ENCODE data around the gene EHMT1. TPM values are rescaled to one million over a fixed set of nuclear protein-coding genes. Genes with fewer than 3 reads are reported as not detected.
"Not testable (repeated sequence)": the region's sequence is repeated elsewhere in the genome, so short reads cannot be mapped to it uniquely, and the experiment has no call there.

The EHMT1 gene
- total RNA-seq, 4 donors from 2014 or later, result 71.6 to 78.2 (median 74.2) TPM

DNA sequence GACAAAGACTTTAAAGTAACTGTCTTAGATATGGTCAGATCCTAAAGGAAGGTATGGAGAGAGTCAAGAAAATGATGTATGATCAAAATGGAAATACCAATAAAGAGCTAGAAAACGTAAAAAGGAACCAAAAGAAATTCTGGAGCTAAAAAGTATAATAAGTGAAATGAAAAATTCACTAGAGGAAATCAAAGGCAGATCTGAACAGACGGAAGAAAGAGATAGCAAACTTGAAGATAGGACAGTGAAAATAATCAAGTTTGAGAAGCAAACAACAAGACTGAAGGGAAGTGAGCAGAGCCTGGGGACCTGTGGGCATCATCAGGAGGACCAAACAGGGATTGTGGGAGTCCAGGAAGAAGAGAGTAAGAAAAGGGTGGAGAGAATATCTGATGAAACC is 115.4 kb downstream of the EHMT1 start:
- DNase-seq (ENCODE audit: extremely low spot score), result no peak
- Histone ChIP-seq H3K36me3 (peaks cover 0 to 58% (median 46%) of the 10 kb centered on the region in 4 donors), H3K27ac (replicated peaks in 1 of 4) (no peak overlapping the region), H3K27me3 (no peaks in the 10 kb centered on the region), H3K4me1 (peaks cover 0 to under 1% (median 0%) of the 10 kb centered on the region in 4 donors), H3K9me3 (no peaks in the 10 kb centered on the region), H3K4me3 (no peak overlapping the region)
- WGBS, result 94% methylated on average over 2 of the region's 2 CpGs
- TF ChIP-seq POLR2AphosphoS5 (IDR thresholded peaks at IDR 0.05), result no peak
- no peak for TF ChIP-seq EP300 (IDR thresholded peaks at IDR 0.05)
- TF ChIP-seq POLR2A (IDR thresholded peaks at IDR 0.05; ENCODE audit: low read depth), result no peak
- TF ChIP-seq, protein P1, sequence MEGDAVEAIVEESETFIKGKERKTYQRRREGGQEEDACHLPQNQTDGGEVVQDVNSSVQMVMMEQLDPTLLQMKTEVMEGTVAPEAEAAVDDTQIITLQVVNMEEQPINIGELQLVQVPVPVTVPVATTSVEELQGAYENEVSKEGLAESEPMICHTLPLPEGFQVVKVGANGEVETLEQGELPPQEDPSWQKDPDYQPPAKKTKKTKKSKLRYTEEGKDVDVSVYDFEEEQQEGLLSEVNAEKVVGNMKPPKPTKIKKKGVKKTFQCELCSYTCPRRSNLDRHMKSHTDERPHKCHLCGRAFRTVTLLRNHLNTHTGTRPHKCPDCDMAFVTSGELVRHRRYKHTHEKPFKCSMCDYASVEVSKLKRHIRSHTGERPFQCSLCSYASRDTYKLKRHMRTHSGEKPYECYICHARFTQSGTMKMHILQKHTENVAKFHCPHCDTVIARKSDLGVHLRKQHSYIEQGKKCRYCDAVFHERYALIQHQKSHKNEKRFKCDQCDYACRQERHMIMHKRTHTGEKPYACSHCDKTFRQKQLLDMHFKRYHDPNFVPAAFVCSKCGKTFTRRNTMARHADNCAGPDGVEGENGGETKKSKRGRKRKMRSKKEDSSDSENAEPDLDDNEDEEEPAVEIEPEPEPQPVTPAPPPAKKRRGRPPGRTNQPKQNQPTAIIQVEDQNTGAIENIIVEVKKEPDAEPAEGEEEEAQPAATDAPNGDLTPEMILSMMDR (IDR thresholded peaks at IDR 0.05), result no peak
- intact Hi-C loops (cut with DNase I), result no loop called here

DNA sequence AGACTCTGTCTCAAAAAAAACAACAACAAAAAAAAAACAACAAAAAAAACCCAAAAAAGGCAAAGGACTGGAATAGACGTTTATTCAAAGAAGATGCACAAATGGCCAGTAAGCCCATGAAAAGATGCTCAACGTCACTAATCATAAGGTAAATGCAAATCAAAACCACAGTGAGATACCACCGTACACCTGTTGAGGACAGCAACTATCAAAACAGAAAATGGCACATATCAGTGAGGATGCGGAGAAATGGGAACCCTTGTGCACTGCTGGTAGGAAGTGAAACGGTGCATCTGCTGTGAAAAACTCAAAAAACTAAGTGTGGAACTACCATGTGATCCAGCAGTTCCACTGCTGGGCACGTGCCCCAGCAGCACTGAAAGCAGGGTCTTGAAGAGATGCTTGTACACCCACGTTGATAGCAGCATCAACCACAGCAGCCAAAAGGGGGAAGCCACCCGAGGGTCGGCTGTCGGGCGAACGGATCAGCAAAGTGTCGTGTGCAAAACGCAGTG is 119.4 kb downstream of the EHMT1 start:
- 76% methylated on average over 7 of the region's 14 CpGs for WGBS
- DNase-seq (ENCODE audit: extremely low spot score); intact Hi-C loops (cut with DNase I); H3K27me3 ChIP-seq; H3K9me3 ChIP-seq; H3K27ac ChIP-seq (replicated peaks in 1 of 4); H3K4me3 ChIP-seq: not testable (repeated sequence)
- H3K4me1 ChIP-seq, result peaks cover 9 to 17% (median 15%) of the 10 kb centered on the region in 4 donors
- H3K36me3 ChIP-seq, result peaks cover 0 to 24% (median 15%) of the 10 kb centered on the region in 4 donors

DNA sequence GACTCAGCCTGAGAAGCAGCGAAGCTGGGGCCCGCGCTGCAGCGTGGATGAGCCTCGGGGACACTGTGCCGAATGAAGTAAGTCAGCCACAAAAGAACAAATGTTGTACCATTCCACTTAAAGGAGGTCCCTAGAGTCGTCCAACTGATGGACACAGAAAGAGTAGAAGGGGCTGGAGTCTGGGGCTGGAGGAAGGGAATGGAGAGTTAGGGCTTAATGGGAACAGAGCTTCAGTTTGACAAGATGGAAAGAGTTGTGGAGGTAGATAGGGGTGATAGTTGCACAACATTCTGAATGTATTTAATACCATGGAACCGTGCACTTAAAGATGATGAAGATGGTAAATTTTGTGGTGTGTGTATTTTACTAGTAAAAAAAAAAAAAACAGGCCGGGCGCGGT is 119.9 kb downstream of the EHMT1 start:
- Histone ChIP-seq H3K27me3 (no peaks in the 10 kb centered on the region), H3K27ac (replicated peaks in 1 of 4) (no peak overlapping the region), H3K4me3 (no peak overlapping the region), H3K36me3 (peaks cover 3 to 24% (median 15%) of the 10 kb centered on the region in 4 donors), H3K4me1 (peaks cover 9 to 17% (median 15%) of the 10 kb centered on the region in 4 donors), H3K9me3 (no peaks in the 10 kb centered on the region)
- intact Hi-C loops (cut with DNase I), result no loop called here
- no peak for TF ChIP-seq POLR2AphosphoS5 (IDR thresholded peaks at IDR 0.05)
- TF ChIP-seq POLR2A (IDR thresholded peaks at IDR 0.05; ENCODE audit: low read depth), result no peak
- no peak for TF ChIP-seq EP300 (IDR thresholded peaks at IDR 0.05)
- TF ChIP-seq, protein P1 (IDR thresholded peaks at IDR 0.05), result no peak
- 98% methylated on average over 10 of the region's 11 CpGs for WGBS
- DNase-seq (ENCODE audit: extremely low spot score), result no peak

DNA sequence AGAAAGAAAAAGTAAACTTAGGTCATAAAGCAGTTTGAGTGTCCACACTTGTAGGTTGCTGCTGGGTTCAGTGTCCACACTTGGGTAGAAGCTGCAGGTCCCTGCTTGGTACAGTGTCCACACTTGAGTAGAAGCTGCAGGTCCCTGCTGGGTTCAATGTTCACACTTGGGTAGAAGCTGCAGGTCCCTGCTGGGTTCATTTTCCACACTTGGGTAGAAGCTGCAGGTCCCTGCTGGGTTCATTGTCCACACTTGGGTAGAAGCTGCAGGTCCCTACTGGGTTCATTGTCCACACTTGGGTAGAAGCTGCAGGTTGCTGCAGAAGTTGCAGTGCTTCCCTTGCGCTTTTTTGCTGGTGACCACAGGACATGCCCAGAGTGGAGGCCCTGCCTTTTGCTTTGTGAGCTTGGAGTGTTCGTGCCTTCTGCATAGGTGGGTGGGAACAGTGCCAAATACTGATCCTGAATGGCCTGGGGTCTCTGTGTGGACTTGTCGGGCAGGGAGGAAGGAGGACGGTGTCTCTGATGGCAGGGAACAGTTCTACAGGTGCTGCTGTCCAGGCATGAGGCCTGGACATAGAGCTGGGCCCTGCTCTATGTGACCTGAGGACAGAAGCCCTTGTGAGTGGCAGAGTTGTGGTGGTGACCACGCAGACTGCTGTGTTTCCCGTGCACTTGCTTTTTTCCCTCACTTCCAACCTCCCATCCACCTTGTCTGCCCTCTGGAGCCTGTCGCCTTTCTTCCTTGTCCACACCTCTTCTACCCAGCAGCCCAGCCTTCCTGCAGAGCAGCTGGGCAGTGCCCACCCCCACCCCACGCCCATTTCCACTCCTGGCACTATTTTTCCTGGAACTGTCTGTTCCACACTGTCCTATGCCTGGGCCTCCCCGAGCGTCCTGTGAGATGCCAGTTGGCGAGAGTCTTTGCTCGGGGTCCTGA is 120.8 kb downstream of the EHMT1 start:
- Histone ChIP-seq H3K27me3 (no peaks in the 10 kb centered on the region), H3K27ac (replicated peaks in 1 of 4) (no peak overlapping the region), H3K9me3 (no peaks in the 10 kb centered on the region), H3K4me3 (no peak overlapping the region), H3K36me3 (peaks cover 11 to 30% (median 22%) of the 10 kb centered on the region in 4 donors), H3K4me1 (peaks cover 9 to 17% (median 15%) of the 10 kb centered on the region in 4 donors)
- intact Hi-C loops (cut with DNase I), result no loop called here
- no peak for TF ChIP-seq POLR2AphosphoS5 (IDR thresholded peaks at IDR 0.05)
- no peak for TF ChIP-seq POLR2A (IDR thresholded peaks at IDR 0.05; ENCODE audit: low read depth)
- TF ChIP-seq EP300 (IDR thresholded peaks at IDR 0.05), result no peak
- TF ChIP-seq, protein P1 (IDR thresholded peaks at IDR 0.05), result no peak
- 79% methylated on average over 12 of the region's 12 CpGs for WGBS
- DNase-seq (ENCODE audit: extremely low spot score), result no peak

DNA sequence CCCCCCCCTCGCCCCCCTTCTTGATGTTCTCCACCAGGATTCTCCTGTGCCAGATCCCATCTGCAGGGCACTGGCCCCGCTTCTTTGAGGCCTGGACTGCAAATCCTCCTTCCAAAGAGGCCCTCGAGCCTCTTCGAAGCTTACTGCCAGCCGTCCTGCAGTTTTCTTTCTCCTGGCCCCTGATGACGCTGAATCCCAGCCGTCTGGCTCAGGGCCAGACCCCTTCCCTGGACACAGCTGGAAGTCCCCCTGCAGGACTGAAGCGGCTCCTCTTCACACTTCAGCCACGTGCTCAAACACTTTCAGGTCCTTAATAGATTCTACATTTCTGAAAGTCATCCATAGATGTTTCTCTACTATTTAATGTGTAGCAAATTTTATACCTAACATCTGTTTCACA is 121.5 kb downstream of the EHMT1 start:
- Histone ChIP-seq H3K27me3 (no peaks in the 10 kb centered on the region), H3K27ac (replicated peaks in 1 of 4) (no peak overlapping the region), H3K4me3 (no peak overlapping the region), H3K36me3 (peaks cover 18 to 37% (median 29%) of the 10 kb centered on the region in 4 donors), H3K9me3 (no peaks in the 10 kb centered on the region), H3K4me1 (peaks cover 9 to 17% (median 15%) of the 10 kb centered on the region in 4 donors)
- no peak for TF ChIP-seq EP300 (IDR thresholded peaks at IDR 0.05)
- TF ChIP-seq, protein P1 (IDR thresholded peaks at IDR 0.05), result peak in 1 of 3 experiments; percentile 16
- WGBS, result 38% methylated on average over 9 of the region's 9 CpGs
- intact Hi-C loops (cut with DNase I), result no loop called here
- no peak for DNase-seq (ENCODE audit: extremely low spot score)

All from esophagus muscularis mucosa (tissue), 4 donors.